Type B pancreatic cell (in vitro differentiated cells): Measurements from ENCODE around the gene RBM19. TPM values are rescaled to one million over a fixed set of nuclear protein-coding genes. Genes with fewer than 3 reads are reported as not detected.

Source experiments
- DNase-seq: peaks from one replicate; pipeline ENCODE4 v3.0.0; 2021; ENCODE audit warnings: mixed read lengths; ENCODE audit not compliant: unreplicated experiment; ENCODE audit errors: extremely low spot score
- H3K27ac Mint-ChIP-seq: 2 replicates; pipeline ENCODE4 v1.8.0; 2021; ENCODE audit warnings: mild to moderate bottlenecking, mixed read lengths
- H3K27me3 Mint-ChIP-seq: 2 replicates; pipeline ENCODE4 v1.8.0; 2021; ENCODE audit warnings: mixed read lengths
- H3K36me3 Mint-ChIP-seq: 2 replicates; pipeline ENCODE4 v1.8.0; 2021; ENCODE audit warnings: mixed read lengths
- H3K4me1 Mint-ChIP-seq: one replicate; pipeline ENCODE4 v1.8.0; 2021; ENCODE audit warnings: mixed read lengths; ENCODE audit not compliant: unreplicated experiment
- H3K4me3 Mint-ChIP-seq: 2 replicates; pipeline ENCODE4 v1.8.0; 2021; ENCODE audit warnings: mild to moderate bottlenecking, mixed read lengths
- H3K9me3 Mint-ChIP-seq: 2 replicates; pipeline ENCODE4 v1.8.0; 2021; ENCODE audit warnings: mixed read lengths
- total RNA-seq: library from RNA; stranded (reverse); gene quantifications from 2 replicates; pipeline ENCODE4 v1.2.1, GENCODE V29; 2021; ENCODE audit warnings: low replicate concordance
- TF ChIP-seq, protein P1 (sequence below): fragments of 200-600 bp; sonication (generic); conservative IDR thresholded peaks from 2 replicates; pipeline ENCODE4 v1.5.0; 2021; ENCODE audit warnings: antibody characterized with exemption, mild to moderate bottlenecking

The RBM19 gene
- total RNA-seq, 1 donor from 2014 or later: 37.8 TPM

DNA sequence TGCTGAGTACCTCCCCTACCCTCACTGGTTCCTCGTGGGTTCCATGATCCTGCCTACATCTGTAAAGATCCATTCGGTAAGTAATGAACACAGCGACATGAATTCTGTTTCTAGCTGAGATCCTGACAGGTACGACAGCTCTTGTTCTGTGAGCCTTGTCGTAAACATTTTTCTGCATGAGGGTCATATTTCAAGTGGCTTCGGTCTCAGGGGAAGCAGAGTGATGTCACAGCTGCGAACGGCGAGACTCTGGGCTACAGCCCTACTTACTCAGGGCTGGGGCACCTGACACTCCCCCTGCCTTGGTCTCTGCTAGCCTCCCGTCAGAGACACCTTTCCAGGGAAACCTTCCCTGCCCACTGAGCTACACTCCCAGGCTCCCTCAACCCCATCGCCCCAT, 85.8 kb downstream of the RBM19 start:
- Mint-ChIP-seq H3K4me1 (peaks cover 26% of the 10 kb centered on the region), H3K27ac (no peak overlapping the region), H3K9me3 (peaks cover 6% of the 10 kb centered on the region), H3K27me3 (no peaks in the 10 kb centered on the region), H3K4me3 (no peak overlapping the region), H3K36me3 (peaks cover 22% of the 10 kb centered on the region)
- no peak for DNase-seq
- TF ChIP-seq, protein P1, sequence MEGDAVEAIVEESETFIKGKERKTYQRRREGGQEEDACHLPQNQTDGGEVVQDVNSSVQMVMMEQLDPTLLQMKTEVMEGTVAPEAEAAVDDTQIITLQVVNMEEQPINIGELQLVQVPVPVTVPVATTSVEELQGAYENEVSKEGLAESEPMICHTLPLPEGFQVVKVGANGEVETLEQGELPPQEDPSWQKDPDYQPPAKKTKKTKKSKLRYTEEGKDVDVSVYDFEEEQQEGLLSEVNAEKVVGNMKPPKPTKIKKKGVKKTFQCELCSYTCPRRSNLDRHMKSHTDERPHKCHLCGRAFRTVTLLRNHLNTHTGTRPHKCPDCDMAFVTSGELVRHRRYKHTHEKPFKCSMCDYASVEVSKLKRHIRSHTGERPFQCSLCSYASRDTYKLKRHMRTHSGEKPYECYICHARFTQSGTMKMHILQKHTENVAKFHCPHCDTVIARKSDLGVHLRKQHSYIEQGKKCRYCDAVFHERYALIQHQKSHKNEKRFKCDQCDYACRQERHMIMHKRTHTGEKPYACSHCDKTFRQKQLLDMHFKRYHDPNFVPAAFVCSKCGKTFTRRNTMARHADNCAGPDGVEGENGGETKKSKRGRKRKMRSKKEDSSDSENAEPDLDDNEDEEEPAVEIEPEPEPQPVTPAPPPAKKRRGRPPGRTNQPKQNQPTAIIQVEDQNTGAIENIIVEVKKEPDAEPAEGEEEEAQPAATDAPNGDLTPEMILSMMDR: no peak

DNA sequence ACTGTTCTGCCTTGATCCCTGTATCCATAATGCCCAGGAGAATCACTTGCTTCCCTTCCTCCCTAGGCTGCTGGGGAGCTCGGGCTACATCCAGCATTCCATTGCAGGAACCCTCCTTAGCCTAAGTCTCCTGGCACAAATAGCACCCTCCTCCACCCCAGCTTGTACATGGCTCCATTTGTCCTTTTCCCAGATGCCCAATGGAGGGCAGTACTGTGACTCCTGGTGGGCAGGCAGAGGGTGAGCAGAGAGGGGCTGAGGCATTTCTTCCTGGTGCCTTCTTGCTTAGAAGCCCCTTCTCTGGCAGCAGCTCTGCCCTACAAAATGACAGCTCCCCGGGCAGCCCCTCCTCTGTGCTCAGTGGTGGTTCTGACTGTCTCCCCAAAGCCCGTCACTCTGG, 86.5 kb downstream of the RBM19 start:
- DNase-seq: no peak

DNA sequence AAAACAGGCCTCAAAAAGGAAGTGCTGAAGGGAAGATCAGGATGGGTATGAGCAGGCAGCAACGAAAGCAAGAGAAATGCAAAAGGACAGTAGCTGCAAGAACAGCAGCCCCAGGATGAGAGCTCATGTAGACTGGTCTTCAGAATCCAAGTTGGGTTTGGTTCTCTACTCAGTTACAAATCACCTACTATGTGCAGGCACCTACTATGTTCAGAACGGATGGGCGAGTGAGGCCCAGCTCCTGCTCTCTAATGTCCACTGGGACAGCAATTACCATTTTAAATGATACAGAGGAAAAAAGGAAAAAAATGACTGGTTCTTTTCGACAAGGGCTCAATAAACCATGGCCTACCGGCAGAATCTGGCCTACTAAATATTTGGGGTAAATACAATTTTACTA, 88.5 kb downstream of the RBM19 start:
- no peaks in the 10 kb centered on the region for H3K27me3 Mint-ChIP-seq

More for the DNA sequence above, 86.5 kb downstream of the RBM19 start:
- Mint-ChIP-seq H3K36me3 (peaks cover 16% of the 10 kb centered on the region), H3K27me3 (no peaks in the 10 kb centered on the region), H3K27ac (no peak overlapping the region), H3K4me1 (peaks cover 32% of the 10 kb centered on the region), H3K9me3 (no peaks in the 10 kb centered on the region), H3K4me3 (no peak overlapping the region)
- TF ChIP-seq, protein P1: no peak

DNA sequence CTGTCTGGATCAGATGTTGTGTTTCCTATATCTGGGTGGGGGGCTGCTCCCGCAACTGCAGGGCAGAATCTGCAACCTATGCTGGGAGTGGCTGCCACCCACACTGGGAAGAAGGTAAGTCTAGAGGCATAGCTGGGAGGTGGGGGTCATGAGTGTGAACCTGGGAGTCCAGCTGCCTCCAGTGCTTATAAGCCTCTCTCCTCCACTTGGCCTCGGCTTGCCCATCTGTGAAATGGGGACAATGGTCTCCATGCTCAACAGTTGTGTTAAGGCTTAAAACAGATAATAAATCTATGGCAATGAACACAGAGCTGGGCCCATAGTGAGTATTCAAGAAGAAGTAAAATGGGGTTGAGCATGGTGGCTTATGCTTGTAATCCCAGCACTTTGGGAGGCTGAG, 90.0 kb downstream of the RBM19 start:
- Mint-ChIP-seq H3K27me3 (no peaks in the 10 kb centered on the region), H3K4me1 (peaks cover 19% of the 10 kb centered on the region), H3K9me3 (no peaks in the 10 kb centered on the region), H3K27ac (no peak overlapping the region), H3K4me3 (no peak overlapping the region), H3K36me3 (peaks cover 16% of the 10 kb centered on the region)
- TF ChIP-seq, protein P1: no peak
- no peak for DNase-seq

More for the DNA sequence above, 88.5 kb downstream of the RBM19 start:
- Mint-ChIP-seq H3K4me3 (no peak overlapping the region), H3K9me3 (no peaks in the 10 kb centered on the region), H3K27ac (no peak overlapping the region), H3K4me1 (peaks cover 28% of the 10 kb centered on the region), H3K36me3 (peaks cover 16% of the 10 kb centered on the region)
- no peak for DNase-seq
- TF ChIP-seq, protein P1: no peak

DNA sequence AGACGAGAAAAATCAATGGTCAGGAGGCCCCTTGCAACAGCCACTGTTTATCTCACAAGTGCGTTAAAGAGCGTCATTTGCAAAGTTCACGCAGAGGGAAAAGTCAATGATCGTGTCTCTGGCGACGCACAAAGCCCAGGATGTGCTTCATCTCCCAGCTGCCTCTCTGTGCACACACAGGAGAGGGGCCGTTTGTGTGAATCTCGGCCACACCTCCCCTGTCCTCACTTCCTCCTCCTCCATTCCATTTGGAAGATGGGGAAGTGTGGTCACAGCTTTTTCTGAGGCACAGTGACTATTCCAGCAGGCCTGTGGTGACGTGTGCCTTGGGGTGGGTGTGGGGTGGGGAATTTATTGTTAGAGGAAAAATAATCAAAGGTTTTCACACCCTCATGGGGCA, 90.4 kb downstream of the RBM19 start:
- Mint-ChIP-seq H3K27ac (no peak overlapping the region), H3K4me3 (no peak overlapping the region), H3K27me3 (no peaks in the 10 kb centered on the region), H3K9me3 (no peaks in the 10 kb centered on the region), H3K36me3 (peaks cover 16% of the 10 kb centered on the region), H3K4me1 (peaks cover 15% of the 10 kb centered on the region)
- TF ChIP-seq, protein P1: no peak
- DNase-seq: no peak
